K562 (cell line): ENCODE measurements around the gene SCAMP3. TPM values are rescaled to one million over a fixed set of nuclear protein-coding genes. Genes with fewer than 3 reads are reported as not detected.

ENCODE experiments used
- ATAC-seq: fragments of 200-7000 bp; cut with Tn5 transposase; 3 replicates; pipeline ENCODE4 v1.9.1; 2020; ENCODE audit warnings: moderate library complexity
- BruUV-seq: library from RNA; stranded (reverse); fragments of 400-500 nt; replicated peaks from 2 replicates; lab custom pipeline; 2021; lab: Mats Ljungman, UMichigan
- CTCF ChIA-PET: fragments of 300-600 bp; formaldehyde crosslinking; extraction: SDS; loops from one replicate; lab custom pipeline; 2021; ENCODE audit warnings: low intra/inter-chr PET ratio; lab: Yijun Ruan, JAX
- POLR2A ChIA-PET: fragments of 300-600, 350-650 bp; sonication (Branson Sonifier 250); formaldehyde crosslinking; extraction: SDS; loops from one replicate; lab custom pipeline; 2021; ENCODE audit warnings: antibody characterized with exemption, inconsistent platforms; lab: Yijun Ruan, JAX
- DNase-seq, 4 experiments: peaks; one replicate each; pipeline versions ENCODE4 v3.0.0 to v3.0.0-alpha.2; 2011 to 2018; ENCODE audit warnings: low spot score in 3 of 4, mixed read lengths in 3 of 4; ENCODE audit errors: extremely low read depth in 1 of 4
- FAIRE-seq: peaks from 2 replicates; lab custom pipeline; 2011; peaks lifted over from hg19 to GRCh38; lab: Jason Lieb, UNC
- H2AFZ ChIP-seq: 2 replicates; pipeline ENCODE4 v1.6.0; 2011; ENCODE audit warnings: low read depth, low read length, control low read depth, inconsistent platforms
- H3K27ac ChIP-seq: fragments of 200-600 bp; 3 replicates; pipeline ENCODE4 v1.8.0; 2011; ENCODE audit warnings: low read depth, mild to moderate bottlenecking, control low read depth, inconsistent platforms, low read length, moderate library complexity, mixed read lengths; ENCODE audit errors: extremely low read depth
- H3K27me3 ChIP-seq, 2 experiments: fragments of 300-600 bp in 1 of 2; 2 replicates in 1 of 2; 3 replicates in 1 of 2; pipeline versions ENCODE4 v1.6.0 to v1.8.0; 2011; ENCODE audit warnings: inconsistent platforms in 2 of 2, low read length in 2 of 2, mild to moderate bottlenecking in 1 of 2, mixed read lengths in 1 of 2, moderate library complexity in 1 of 2; ENCODE audit not compliant: control insufficient read depth in 2 of 2, insufficient read depth in 2 of 2
- H3K36me3 ChIP-seq: fragments of 300-600 bp; 3 replicates; pipeline ENCODE4 v1.8.0; 2011; ENCODE audit warnings: mild to moderate bottlenecking, low read length, inconsistent platforms; ENCODE audit not compliant: control insufficient read depth, insufficient read depth
- H3K4me1 ChIP-seq, 2 experiments: fragments of 200-600 bp in 1 of 2; replicated peaks in 1 of 2; 2 replicates in 1 of 2; 3 replicates in 1 of 2; pipeline versions ENCODE4 v1.5.1 to v1.8.0; 2011; ENCODE audit warnings: inconsistent platforms in 2 of 2, low read length in 2 of 2, mild to moderate bottlenecking in 1 of 2, mixed read lengths in 1 of 2, moderate library complexity in 1 of 2; ENCODE audit not compliant: control insufficient read depth in 2 of 2, insufficient read depth in 2 of 2
- H3K4me2 ChIP-seq: 2 replicates; pipeline ENCODE4 v1.6.1; 2011; ENCODE audit warnings: low read length, control low read depth, inconsistent platforms, mixed read lengths; ENCODE audit not compliant: insufficient read depth
- H3K4me3 ChIP-seq: fragments of 200-600 bp; sonication (generic), shearing (Covaris generic); 2 replicates; pipeline ENCODE4 v1.5.1; 2016; ENCODE audit warnings: control low read depth, inconsistent platforms
- H3K79me2 ChIP-seq: fragments of 200-600 bp; 3 replicates; pipeline ENCODE4 v1.8.0; 2011; ENCODE audit warnings: low read length, inconsistent platforms; ENCODE audit not compliant: control insufficient read depth, insufficient read depth
- H3K9ac ChIP-seq, 2 experiments: 2 replicates each; pipeline versions ENCODE4 v1.6.0 to v1.6.1; 2011; ENCODE audit warnings: low read depth in 2 of 2, low read length in 2 of 2, control low read depth in 1 of 2, inconsistent platforms in 1 of 2, mild to moderate bottlenecking in 1 of 2, mixed read lengths in 1 of 2; ENCODE audit not compliant: insufficient read depth in 1 of 2
- H3K9me1 ChIP-seq: one replicate; pipeline ENCODE4 v1.6.0; 2011; ENCODE audit warnings: inconsistent platforms, mild to moderate bottlenecking, low read length, moderate library complexity; ENCODE audit not compliant: control insufficient read depth, insufficient read depth
- H3K9me3 ChIP-seq: replicated peaks from 2 replicates; pipeline ENCODE4 v1.5.1; 2011; ENCODE audit warnings: low read depth, low read length, inconsistent platforms; ENCODE audit not compliant: control insufficient read depth, insufficient read depth
- H4K20me1 ChIP-seq: replicated peaks from 2 replicates; pipeline ENCODE4 v1.6.1; 2011; ENCODE audit warnings: low read length, inconsistent platforms, mixed read lengths; ENCODE audit not compliant: control insufficient read depth, insufficient read depth
- BRF2 ChIP-seq: IDR thresholded peaks from 3 replicates; pipeline ENCODE4 v1.6.1; 2011; ENCODE audit warnings: borderline replicate concordance, mild to moderate bottlenecking; ENCODE audit not compliant: insufficient read length, insufficient read depth
- ESRRB ChIP-seq: fragments of 250-450 bp; sonication (Bioruptor Pico); IDR thresholded peaks from 2 replicates; pipeline ENCODE4 v1.5.0; 2020; ENCODE audit warnings: mild to moderate bottlenecking, moderate library complexity, borderline replicate concordance
- HDAC8 ChIP-seq: fragments of 450-650 bp; IDR thresholded peaks from 2 replicates; pipeline ENCODE4 v1.6.1; 2016; ENCODE audit warnings: mild to moderate bottlenecking, missing genetic modification characterization, moderate library complexity, missing compliant biosample characterization
- JUND ChIP-seq, 2 experiments: IDR thresholded peaks; 2 replicates in 1 of 2; 3 replicates in 1 of 2; pipeline ENCODE4 v1.6.1; 2011; ENCODE audit warnings: borderline replicate concordance in 2 of 2, low read depth in 2 of 2, low read length in 2 of 2, improper control_type of control experiment in 1 of 2, missing biosample characterization in 1 of 2, missing genetic modification characterization in 1 of 2, missing genetic modification reagents in 1 of 2
- KDM1A ChIP-seq, 2 experiments: fragments of 450-650 bp; IDR thresholded peaks; 2 replicates each; pipeline ENCODE4 v1.6.1; 2016; ENCODE audit warnings: mild to moderate bottlenecking in 2 of 2
- NR2C1 ChIP-seq, 2 experiments: fragments of 450-650 bp; IDR thresholded peaks; 2 replicates each; pipeline ENCODE4 v1.6.1; 2017; ENCODE audit warnings: mild to moderate bottlenecking in 2 of 2, antibody characterized with exemption in 1 of 2, inconsistent platforms in 1 of 2, missing compliant biosample characterization in 1 of 2, missing genetic modification characterization in 1 of 2
- RFX7 ChIP-seq: fragments of 250-450 bp; sonication (Bioruptor Pico); IDR thresholded peaks from 2 replicates; pipeline ENCODE4 v1.5.1; 2021; ENCODE audit warnings: mild to moderate bottlenecking
- SIX5 ChIP-seq, 2 experiments: IDR thresholded peaks; 2 replicates each; pipeline ENCODE4 v1.6.1; 2011; ENCODE audit warnings: low read length in 2 of 2, borderline replicate concordance in 1 of 2, low read depth in 1 of 2, mild to moderate bottlenecking in 1 of 2, moderate library complexity in 1 of 2; ENCODE audit not compliant: insufficient read depth in 1 of 2
- SMARCA4 ChIP-seq: fragments of 450-650 bp; IDR thresholded peaks from 2 replicates; pipeline ENCODE4 v1.6.1; 2016
- SOX6 ChIP-seq: fragments of 450-650 bp; IDR thresholded peaks from 2 replicates; pipeline ENCODE4 v1.6.1; 2014; ENCODE audit warnings: mild to moderate bottlenecking
- TGIF2 ChIP-seq: sonication (generic); formaldehyde crosslinking; IDR thresholded peaks from 2 replicates; pipeline ENCODE4 v1.8.1; 2022; ENCODE audit warnings: mild to moderate bottlenecking, missing genetic modification reagents, moderate library complexity
- ZFX ChIP-seq: sonication (generic); formaldehyde crosslinking; IDR thresholded peaks from 2 replicates; pipeline ENCODE4 v1.8.0; 2022; ENCODE audit warnings: mild to moderate bottlenecking, missing genetic modification reagents, moderate library complexity
- ZNF146 ChIP-seq: IDR thresholded peaks from one replicate; pipeline ENCODE4 v1.6.1; 2018; ENCODE audit warnings: missing compliant biosample characterization; ENCODE audit not compliant: unreplicated experiment
- ZNF384 ChIP-seq: IDR thresholded peaks from 2 replicates; pipeline ENCODE4 v1.6.1; 2012; ENCODE audit warnings: low read depth, low read length, improper control_type of control experiment
- ZNF57 ChIP-seq: fragments of 450-650 bp; formaldehyde crosslinking; IDR thresholded peaks from 2 replicates; pipeline ENCODE4 v1.4.0; 2020; ENCODE audit warnings: mild to moderate bottlenecking, moderate library complexity
- WGBS: fragments of 100-300 bp; shearing (Covaris generic); methylation state at CpG from one replicate; pipeline ENCODE4 v1.1.6; 2016; ENCODE audit warnings: low coverage, mixed read lengths; ENCODE audit not compliant: insufficient coverage; ENCODE audit errors: missing lambda C conversion rate; 5-methylcytosine and 5-hydroxymethylcytosine counted together
- in situ Hi-C: fragments of 300-500 bp; cut with MboI; formaldehyde crosslinking; loops from 4 replicates; pipeline ENCODE4 v1.15.0; 2018; ENCODE audit warnings: inconsistent platforms, mixed read lengths
- intact Hi-C: fragments of 100-400 bp; cut with micrococcal nuclease; formaldehyde crosslinking; loops from 2 replicates; pipeline ENCODE4 v1.14.2; 2022
- polyA plus RNA-seq, 8 experiments: library from polyadenylated mRNA; depleted of rRNA in 4 of 8; stranded (reverse) in 5 of 8; unstranded in 3 of 8; fragments of >200 nt; fragmentation: Nextera tagmentation in 2 of 8; fragmentation: Illumina TruSeq in 1 of 8; extraction: Ambion mirVana in 2 of 8; extraction: Trizol in 1 of 8; gene quantifications; 2 replicates each; pipeline versions ENCODE4 v1.2.1 to v1.2.3, GENCODE V29; 2011 to 2014; ENCODE audit warnings: inconsistent platforms in 1 of 8, missing spikeins in 1 of 8
- total RNA-seq, 7 experiments: library from RNA; depleted of rRNA in 6 of 7; stranded (reverse); fragments of >200 nt in 6 of 7; fragmentation: Illumina TruSeq in 2 of 7; extraction: Trizol in 2 of 7; gene quantifications; 2 replicates each; pipeline versions ENCODE4 v1.2.1 to v1.2.3, GENCODE V29; 2011 to 2021; ENCODE audit warnings: low replicate concordance in 1 of 7
- TF ChIP-seq, protein P1 (sequence below): IDR thresholded peaks from 2 replicates; pipeline ENCODE4 v1.6.1; 2016; ENCODE audit warnings: missing genetic modification characterization, missing compliant biosample characterization

The SCAMP3 gene
- total and polyA plus RNA-seq, 9 of the 15 experiments (the other 6 are each of a cell fraction or from before 2014, with no cell fraction given), result 14.2 to 131 (median 86.1) TPM

DNA sequence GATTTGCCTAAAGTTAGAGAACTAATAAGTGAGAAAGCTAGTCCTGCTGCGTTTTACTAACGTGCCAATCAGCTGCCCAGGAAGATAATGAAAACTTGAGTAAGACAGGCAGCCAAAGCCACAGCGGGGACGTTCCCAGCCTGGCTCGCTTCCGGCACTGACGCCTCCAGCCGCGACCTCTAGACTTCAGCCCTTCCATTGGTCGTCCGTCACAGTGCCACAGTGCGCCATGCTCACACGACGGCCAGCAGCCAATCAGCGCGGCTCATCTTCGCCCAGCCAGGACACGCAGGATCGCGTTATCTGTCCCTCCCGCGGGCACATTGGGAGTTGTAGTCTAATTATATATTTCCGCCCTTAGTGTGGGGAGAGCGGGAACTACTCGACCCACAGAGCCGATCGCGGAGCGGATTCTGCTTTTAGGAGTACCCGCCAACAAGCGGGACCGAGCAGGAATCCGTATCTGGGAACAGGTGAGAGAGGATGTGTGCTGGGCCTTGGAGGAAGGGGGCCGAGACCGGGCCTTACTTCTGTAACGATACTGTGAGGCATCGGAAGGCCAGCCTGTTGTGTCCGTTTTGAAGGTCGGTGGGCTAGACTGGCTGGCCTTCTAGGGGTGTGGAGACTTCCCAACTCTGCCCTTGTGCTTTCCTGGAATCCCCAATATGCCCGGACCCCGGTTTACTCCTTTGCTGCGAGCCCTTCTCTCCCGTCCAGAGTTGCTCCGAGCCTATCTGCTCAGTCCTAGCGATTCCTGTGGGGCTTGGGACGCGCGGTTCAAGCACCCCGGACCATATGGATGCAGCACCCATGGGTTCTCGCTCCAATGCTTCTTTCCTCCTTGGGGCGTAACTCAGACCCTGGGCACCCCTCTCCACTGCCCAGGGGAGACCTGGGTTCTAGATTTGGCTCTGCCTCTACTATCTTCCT, 46.6 kb upstream of the SCAMP3 start, which contains the start of gene FDPS (continued):
- TF ChIP-seq TGIF2 (no peak), SOX6 (peak; percentile 71), HDAC8 (tag) (no peak), ESRRB (CRISPR knock-in tag) (no peak)
- TF ChIP-seq, all 486 proteins: peak for 127

DNA sequence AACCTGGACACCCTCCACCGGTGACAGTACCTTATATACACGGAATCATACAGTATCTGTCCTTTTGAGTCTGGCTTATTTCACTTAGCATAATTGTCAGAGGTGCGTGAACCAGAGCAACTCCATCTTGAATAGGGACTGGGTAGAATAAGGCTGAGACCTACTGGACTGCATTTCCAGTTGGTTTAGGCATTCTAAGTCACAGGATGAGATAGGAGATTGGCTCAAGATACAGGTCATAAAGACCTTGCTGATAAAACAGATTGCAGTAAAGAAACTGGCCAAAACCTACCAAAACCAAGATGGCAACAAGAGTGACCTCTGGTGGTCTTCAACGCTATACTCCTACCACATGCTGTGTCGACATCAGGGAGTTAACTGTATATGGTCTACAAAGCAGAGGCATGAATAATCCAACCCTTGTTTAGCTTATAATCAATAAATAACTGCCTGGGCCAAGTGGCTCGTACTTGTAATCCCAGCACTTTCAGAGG, 45.1 kb upstream of the SCAMP3 start:
- ATAC-seq (peak; percentile 51), DNase-seq (peak in 1 of 4 experiments; percentile 81), FAIRE-seq (peak; percentile 67)
- Histone ChIP-seq H2AFZ (peak overlapping the region; percentile 60; the same call in 1 of the 2 replicates), H3K9ac (peak overlapping the region in 1 of 2 experiments; percentile 95; a peak in 2 of 4 replicates), H4K20me1 (no peaks in the 10 kb centered on the region), H3K36me3 (peaks cover 25% of the 10 kb centered on the region), H3K9me3 (no peaks in the 10 kb centered on the region), H3K79me2 (peaks cover 36% of the 10 kb centered on the region), H3K27ac (peak overlapping the region; percentile 93), H3K4me1 (peaks cover 23 to 40% of the 10 kb centered on the region in 2 experiments; a peak in 4 of 5 replicates), H3K27me3 (no peaks in the 10 kb centered on the region), H3K9me1 (no peaks in the 10 kb centered on the region), H3K4me3 (no peak overlapping the region), H3K4me2 (peak overlapping the region; percentile 96)
- in situ Hi-C loops (loop anchor here (25.0 kb wide), 1 partner anchor 1430 kb away; the partner anchor contains the start of genes ISG20L2, METTL25B and MRPL24), intact Hi-C loops (no loop called here)
- WGBS, result 31% methylated on average over 6 of the region's 6 CpGs
- no TSS peak for BruUV-seq
- CTCF ChIA-PET, result interaction anchor here (0.6 to 3.0 kb wide), 3 partner anchors 29 to 57 kb away, joined by 3 to 23 read pairs (median 5); partner anchors contain the start of gene HCN3
- POLR2A ChIA-PET, result interaction anchor here (0.7 to 1.9 kb wide), 8 partner anchors 10 to 57 kb away, joined by 3 to 8 read pairs (median 4); partner anchors contain the start of gene HCN3
- TF ChIP-seq SMARCA4, result peak; percentile 24; the same call in 1 of the 2 replicates
- TF ChIP-seq, protein P1, sequence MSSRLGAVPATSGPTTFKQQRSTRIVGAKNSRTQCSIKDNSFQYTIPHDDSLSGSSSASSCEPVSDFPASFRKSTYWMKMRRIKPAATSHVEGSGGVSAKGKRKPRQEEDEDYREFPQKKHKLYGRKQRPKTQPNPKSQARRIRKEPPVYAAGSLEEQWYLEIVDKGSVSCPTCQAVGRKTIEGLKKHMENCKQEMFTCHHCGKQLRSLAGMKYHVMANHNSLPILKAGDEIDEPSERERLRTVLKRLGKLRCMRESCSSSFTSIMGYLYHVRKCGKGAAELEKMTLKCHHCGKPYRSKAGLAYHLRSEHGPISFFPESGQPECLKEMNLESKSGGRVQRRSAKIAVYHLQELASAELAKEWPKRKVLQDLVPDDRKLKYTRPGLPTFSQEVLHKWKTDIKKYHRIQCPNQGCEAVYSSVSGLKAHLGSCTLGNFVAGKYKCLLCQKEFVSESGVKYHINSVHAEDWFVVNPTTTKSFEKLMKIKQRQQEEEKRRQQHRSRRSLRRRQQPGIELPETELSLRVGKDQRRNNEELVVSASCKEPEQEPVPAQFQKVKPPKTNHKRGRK (tag), result no peak
- TF ChIP-seq NR2C1 (IDR thresholded peaks at IDR 0.05), result 0 out of 2 replicates have a peak, but pooled peaks have one; percentile 26
- TF ChIP-seq NR2C1 (tag; IDR thresholded peaks at IDR 0.05), result peak; percentile 94
- TF ChIP-seq JUND (IDR thresholded peaks at IDR 0.05; ENCODE audit: borderline replicate concordance, low read depth, low read length), result no peak
- peak; percentile 75; the same call in 2 of the 3 replicates for TF ChIP-seq JUND (tag; IDR thresholded peaks at IDR 0.05; ENCODE audit: borderline replicate concordance, low read depth, low read length)
- no peak for TF ChIP-seq BRF2
- TF ChIP-seq ZFX, result no peak
- TF ChIP-seq RFX7 (CRISPR knock-in tag), result peak; percentile 92
- no peak for TF ChIP-seq ZNF146 (CRISPR knock-in tag)
- TF ChIP-seq SIX5 (IDR thresholded peaks at IDR 0.05; ENCODE audit: borderline replicate concordance in 1 of 2, insufficient read depth in 1 of 2, low read depth in 1 of 2, low read length in 2 of 2), result no peak
- TF ChIP-seq KDM1A (IDR thresholded peaks at IDR 0.05), result peak; percentile 33 to 38; a peak in 1 of 4 replicates
- TF ChIP-seq ZNF57 (CRISPR knock-in tag), result peak; percentile 90
- TF ChIP-seq ZNF384, result no peak
